SK-N-SH (cell line): ENCODE data around the gene MRPL10. TPM values are rescaled to one million over a fixed set of nuclear protein-coding genes. Genes with fewer than 3 reads are reported as not detected.

ENCODE experiments used
- CTCF ChIA-PET: fragments of 300-600, 350-600 bp; formaldehyde crosslinking; extraction: SDS; loops from one replicate; lab custom pipeline; 2021; lab: Yijun Ruan, JAX
- POLR2A ChIA-PET: fragments of 350-600 bp; sonication (Branson Sonifier 250); formaldehyde crosslinking; extraction: SDS; loops from one replicate; lab custom pipeline; 2020; ENCODE audit warnings: antibody characterized with exemption, inconsistent platforms; lab: Yijun Ruan, JAX
- DNase-seq: peaks from one replicate; pipeline ENCODE4 v3.0.0; 2012
- H2AFZ ChIP-seq: fragments of 200-600 bp; sonication (generic); 2 replicates; pipeline ENCODE4 v1.8.1; 2016; ENCODE audit warnings: antibody characterized with exemption, mild to moderate bottlenecking, low read depth
- H3F3A ChIP-seq: fragments of 200-600 bp; sonication (generic); replicated peaks from 2 replicates; pipeline ENCODE3; 2016; ENCODE audit warnings: antibody characterized with exemption, mild to moderate bottlenecking; ENCODE audit not compliant: insufficient read depth
- H3K27ac ChIP-seq, 2 experiments: fragments of 200-500 bp in 1 of 2; fragments of 200-600 bp in 1 of 2; sonication (Bioruptor generic) in 1 of 2; sonication (generic), shearing (Covaris generic) in 1 of 2; 2 replicates each; pipeline versions ENCODE4 v1.5.1 to v1.6.1; 2014 to 2016; ENCODE audit warnings: low read depth in 2 of 2, inconsistent platforms in 1 of 2, low read length in 1 of 2, mild to moderate bottlenecking in 1 of 2, mixed read lengths in 1 of 2
- H3K27me3 ChIP-seq: fragments of 200-600 bp; sonication (generic), shearing (Covaris generic); 2 replicates; pipeline ENCODE4 v1.6.1; 2016; ENCODE audit warnings: mixed run types; ENCODE audit not compliant: insufficient read depth
- H3K36me3 ChIP-seq, 2 experiments: fragments of 200-500 bp in 1 of 2; fragments of 200-600 bp in 1 of 2; sonication (Bioruptor generic) in 1 of 2; sonication (generic) in 1 of 2; replicated peaks in 1 of 2; 2 replicates each; pipeline versions ENCODE3 to v1.5.1; 2014 to 2016; ENCODE audit warnings: low read length in 1 of 2, mild to moderate bottlenecking in 1 of 2; ENCODE audit not compliant: insufficient read depth in 2 of 2, control insufficient read depth in 1 of 2
- H3K4me1 ChIP-seq, 2 experiments: fragments of 200-500 bp in 1 of 2; fragments of 200-600 bp in 1 of 2; sonication (Bioruptor generic) in 1 of 2; sonication (generic), shearing (Covaris generic) in 1 of 2; 2 replicates each; pipeline versions ENCODE4 v1.5.1 to v1.6.1; 2014 to 2016; ENCODE audit warnings: low read depth in 1 of 2, low read length in 1 of 2, mixed run types in 1 of 2; ENCODE audit not compliant: insufficient read depth in 2 of 2, control insufficient read depth in 1 of 2
- H3K4me2 ChIP-seq: fragments of 200-600 bp; sonication (generic), shearing (Covaris generic); 2 replicates; pipeline ENCODE4 v1.6.1; 2017; ENCODE audit warnings: mixed run types
- H3K4me3 ChIP-seq, 2 experiments: fragments of 200-500 bp in 1 of 2; fragments of 200-600 bp in 1 of 2; sonication (Bioruptor generic) in 1 of 2; sonication (generic), shearing (Covaris generic) in 1 of 2; 2 replicates each; pipeline versions ENCODE4 v1.5.1 to v1.8.1; 2014 to 2016; ENCODE audit warnings: low read depth in 2 of 2, inconsistent platforms in 1 of 2, low read length in 1 of 2, mild to moderate bottlenecking in 1 of 2, mixed read lengths in 1 of 2, moderate library complexity in 1 of 2
- H3K79me2 ChIP-seq: fragments of 200-600 bp; sonication (generic); 2 replicates; pipeline ENCODE4 v1.8.1; 2017; ENCODE audit warnings: mild to moderate bottlenecking; ENCODE audit not compliant: insufficient read depth
- H3K9ac ChIP-seq: fragments of 200-600 bp; sonication (generic); 2 replicates; pipeline ENCODE4 v1.6.1; 2017; ENCODE audit warnings: mixed run types
- H3K9me2 ChIP-seq: fragments of 200-600 bp; sonication (generic); 2 replicates; pipeline ENCODE4 v1.6.1; 2017; ENCODE audit warnings: mixed run types
- H3K9me3 ChIP-seq: fragments of 200-600 bp; sonication (generic); 2 replicates; pipeline ENCODE4 v1.6.1; 2017; ENCODE audit warnings: mixed run types, mild to moderate bottlenecking, moderate library complexity
- H4K20me1 ChIP-seq: fragments of 200-600 bp; sonication (generic); 2 replicates; pipeline ENCODE4 v1.6.1; 2017; ENCODE audit warnings: mild to moderate bottlenecking, mixed run types; ENCODE audit not compliant: insufficient read depth
- CHD2 ChIP-seq: fragments of 150-350 bp; IDR thresholded peaks from 2 replicates; pipeline ENCODE4 v1.6.1; 2018; ENCODE audit warnings: low read length; ENCODE audit not compliant: partially characterized antibody
- ELF1 ChIP-seq: IDR thresholded peaks from 2 replicates; pipeline ENCODE4 v1.4.0; 2012
- FOSL2 ChIP-seq: IDR thresholded peaks from 2 replicates; pipeline ENCODE4 v1.4.0; 2012; ENCODE audit warnings: low read depth, mild to moderate bottlenecking, moderate library complexity, borderline replicate concordance
- FOXJ3 ChIP-seq: sonication (generic); formaldehyde crosslinking; IDR thresholded peaks from 2 replicates; pipeline ENCODE4 v1.5.1; 2020; ENCODE audit warnings: mild to moderate bottlenecking, missing genetic modification reagents
- FOXM1 ChIP-seq: IDR thresholded peaks from 2 replicates; pipeline ENCODE4 v1.4.0; 2012; ENCODE audit warnings: low read depth, mild to moderate bottlenecking
- JUND ChIP-seq: IDR thresholded peaks from 2 replicates; pipeline ENCODE4 v1.4.0; 2012
- MAX ChIP-seq: IDR thresholded peaks from 2 replicates; pipeline ENCODE4 v1.4.0; 2012; ENCODE audit warnings: low read depth
- MEF2A ChIP-seq: IDR thresholded peaks from 2 replicates; pipeline ENCODE4 v1.4.0; 2012; ENCODE audit warnings: low read depth, borderline replicate concordance
- NFIC ChIP-seq: IDR thresholded peaks from 2 replicates; pipeline ENCODE4 v1.4.0; 2012; ENCODE audit warnings: borderline replicate concordance
- NRF1 ChIP-seq: IDR thresholded peaks from 2 replicates; pipeline ENCODE4 v1.6.1; 2012; ENCODE audit warnings: low read depth, mild to moderate bottlenecking, low read length
- PBX3 ChIP-seq: IDR thresholded peaks from 2 replicates; pipeline ENCODE4; 2012
- POLR2AphosphoS5 ChIP-seq: IDR thresholded peaks from 2 replicates; pipeline ENCODE4 v1.6.1; 2012; ENCODE audit warnings: low read depth, low read length
- RAD21 ChIP-seq: IDR thresholded peaks from 2 replicates; pipeline ENCODE4 v1.6.1; 2012; ENCODE audit warnings: mild to moderate bottlenecking, low read length
- RXRA ChIP-seq: IDR thresholded peaks from 2 replicates; pipeline ENCODE4 v1.4.0; 2012; ENCODE audit warnings: low read depth, mild to moderate bottlenecking, borderline replicate concordance
- SIN3A ChIP-seq: IDR thresholded peaks from 2 replicates; pipeline ENCODE4 v1.6.1; 2012; ENCODE audit warnings: low read depth, mild to moderate bottlenecking, low read length, moderate library complexity, borderline replicate concordance
- TAF1 ChIP-seq: IDR thresholded peaks from 2 replicates; pipeline ENCODE4 v1.6.1; 2012; ENCODE audit warnings: low read depth, mild to moderate bottlenecking, low read length, moderate library complexity, borderline replicate concordance
- USF1 ChIP-seq: IDR thresholded peaks from 2 replicates; pipeline ENCODE4 v1.4.0; 2012; ENCODE audit warnings: low read depth, borderline replicate concordance
- USF2 ChIP-seq: fragments of 150-350 bp; IDR thresholded peaks from 2 replicates; pipeline ENCODE4 v1.6.1; 2017; ENCODE audit warnings: antibody characterized with exemption, low read length, low read depth, borderline replicate concordance
- YY1 ChIP-seq: IDR thresholded peaks from 2 replicates; pipeline ENCODE4 v1.4.0; 2012; ENCODE audit warnings: low read depth, mild to moderate bottlenecking
- WGBS: methylation state at CpG from one replicate; pipeline ENCODE4 v1.1.6; 2017; ENCODE audit warnings: low lambda C conversion rate; 5-methylcytosine and 5-hydroxymethylcytosine counted together
- polyA plus RNA-seq, 3 experiments: library from polyadenylated mRNA; depleted of rRNA; stranded (reverse); fragments of >200 nt; gene quantifications; 2 replicates each; pipeline ENCODE4 v1.2.3, GENCODE V29; 2012

The MRPL10 gene
- polyA plus RNA-seq, 1 of the 3 experiments (the other 2 are of a cell fraction) = 136 TPM

- H2AFZ ChIP-seq = no peak overlapping the region
- TF ChIP-seq NRF1 (no peak), PBX3 (no peak), MEF2A (no peak), USF1 (no peak), NFIC (no peak), POLR2AphosphoS5 (no peak)
- H3K4me2 ChIP-seq = peak overlapping the region; percentile 99; the same call in 1 of the 2 replicates
- peak overlapping the region in 1 of 2 experiments; percentile 88; a peak in 2 of 4 replicates for H3K27ac ChIP-seq
- no peaks in the 10 kb centered on the region for H3K27me3 ChIP-seq
- H3K9ac ChIP-seq = no peak overlapping the region; the same call in 1 of the 2 replicates
- WGBS = 100% methylated on average over 4 of the region's 4 CpGs
- no peak for DNase-seq
- no peak overlapping the region for H3K4me3 ChIP-seq
- H3K79me2 ChIP-seq = peaks cover 12% of the 10 kb centered on the region; the same call in 1 of the 2 replicates
- POLR2A ChIA-PET = interaction anchor here (0.8 to 2.4 kb wide), 4 partner anchors 8 to 129 kb away, joined by 3 to 28 read pairs (median 3); partner anchors contain the start of genes LRRC46, MRPL10 and TBKBP1
- H3K9me2 ChIP-seq = no peaks in the 10 kb centered on the region
- no peaks in the 10 kb centered on the region for H4K20me1 ChIP-seq
- H3K9me3 ChIP-seq = no peaks in the 10 kb centered on the region
- CTCF ChIA-PET = interaction anchor here (0.8 to 4.1 kb wide), 11 partner anchors 9 to 159 kb away, joined by 3 to 40 read pairs (median 5); partner anchors contain the start of genes LRRC46, MRPL10, SCRN2 and TBX21
- H3K36me3 ChIP-seq = peaks cover 36 to 45% of the 10 kb centered on the region in 2 experiments
- H3K4me1 ChIP-seq = peaks cover 11 to 26% of the 10 kb centered on the region in 2 experiments; a peak in 3 of 4 replicates
- peaks cover 7% of the 10 kb centered on the region for H3F3A ChIP-seq
Measured at GRCh38 chr17:47822785-47823184, 8.6 kb downstream of the MRPL10 start.

- 5% methylated on average over 18 of the region's 21 CpGs for WGBS
- peaks cover 7% of the 10 kb centered on the region for H3F3A ChIP-seq
- no peaks in the 10 kb centered on the region for H3K27me3 ChIP-seq
- ChIA-PET POLR2A (interaction anchor here (0.9 to 2.4 kb wide), 6 partner anchors 9 to 171 kb away, joined by 3 to 28 read pairs (median 4); partner anchors contain the start of genes KPNB1, LRRC46, MRPL10 and SP2), CTCF (interaction anchor here (0.6 to 4.1 kb wide), 22 partner anchors 10 to 164 kb away, joined by 3 to 40 read pairs (median 4); partner anchors contain the start of genes LRRC46, MRPL10, SCRN2 and TBX21)
- H3K27ac ChIP-seq = peak within 1 kb of the TSS; percentile 37 to 88
- H3K9ac ChIP-seq = peak within 1 kb of the TSS; percentile 67
- peaks cover 11 to 26% of the 10 kb centered on the region in 2 experiments; a peak in 3 of 4 replicates for H3K4me1 ChIP-seq
- H3K36me3 ChIP-seq = peaks cover 31 to 45% of the 10 kb centered on the region in 2 experiments
- no peaks in the 10 kb centered on the region for H3K9me2 ChIP-seq
- peaks cover 12% of the 10 kb centered on the region; the same call in 1 of the 2 replicates for H3K79me2 ChIP-seq
- H3K4me3 ChIP-seq = peak within 1 kb of the TSS; percentile 90 to 93
- peak; percentile 99 for DNase-seq
- peak within 1 kb of the TSS; percentile 99 for H3K4me2 ChIP-seq
- H3K9me3 ChIP-seq = no peaks in the 10 kb centered on the region
- H2AFZ ChIP-seq = peak within 1 kb of the TSS; percentile 77
- H4K20me1 ChIP-seq = no peaks in the 10 kb centered on the region
- TF ChIP-seq FOXJ3 (CRISPR knock-in tag) (no peak), ELF1 (peak; percentile 94), POLR2AphosphoS5 (peak; percentile 83), FOXM1 (no peak), RAD21 (peak; percentile 15; the same call in 1 of the 2 replicates), YY1 (0 out of 2 replicates have a peak, but pooled peaks have one; percentile 49), RXRA (no peak), NRF1 (no peak; the same call in 1 of the 2 replicates), FOSL2 (peak; percentile 70; the same call in 1 of the 2 replicates), TAF1 (peak; percentile 80), USF2 (no peak), USF1 (no peak), CHD2 (peak; percentile 93), SIN3A (peak; percentile 95), MAX (peak; percentile 78), JUND (no peak; the same call in 1 of the 2 replicates)
Measured at GRCh38 chr17:47821424-47822391, 9.6 kb downstream of the MRPL10 start, which contains the start of gene OSBPL7. OSBPL7 (minus strand) TSS chr17:47821794; CDS start chr17:47820278, 1,516 bp downstream.
